ENCODE data around the gene DLX3. TPM values are rescaled to one million over a fixed set of nuclear protein-coding genes. Genes with fewer than 3 reads are reported as not detected.

The DLX3 gene
- total RNA-seq, 1 experiment from 2014 or later: 1.2 TPM

DNA sequence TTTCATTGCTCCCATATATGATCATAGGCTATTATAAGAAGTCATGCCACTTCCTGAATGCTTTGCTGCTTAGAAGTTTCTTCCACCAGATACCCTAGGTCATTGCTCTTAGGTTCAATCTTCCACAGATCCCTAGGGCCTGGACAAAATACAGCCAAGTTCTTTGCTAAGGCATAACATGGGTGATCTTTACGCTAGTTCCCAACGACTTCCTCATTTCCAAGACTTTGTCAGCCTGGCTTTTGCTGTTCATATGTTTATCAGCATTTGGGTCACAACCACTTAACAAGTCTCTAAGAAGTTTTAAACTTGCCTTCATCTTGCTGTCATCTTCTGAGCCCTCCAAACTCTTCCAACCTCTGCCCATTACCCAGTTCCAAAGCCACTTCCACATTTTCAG, 20.1 kb upstream of the DLX3 start:
- Histone ChIP-seq H2BK5ac (ENCODE audit: insufficient read length, low read length) (no peak overlapping the region), H2AFZ (ENCODE audit: low read length) (no peak overlapping the region), H3K4ac (ENCODE audit: low read depth, low read length) (no peak overlapping the region), H2BK120ac (ENCODE audit: low read depth, low read length, poor library complexity, severe bottlenecking) (no peak overlapping the region), H3K9me3 (ENCODE audit: control insufficient read depth, low read depth, low read length) (peaks cover 10% of the 10 kb centered on the region), H2BK20ac (ENCODE audit: low read depth, low read length, poor library complexity, severe bottlenecking) (no peak overlapping the region), H3K79me2 (ENCODE audit: insufficient read depth, low read length) (no peaks in the 10 kb centered on the region), H2BK15ac (ENCODE audit: low read depth, low read length) (no peak overlapping the region), H4K20me1 (ENCODE audit: control insufficient read depth, insufficient read depth, insufficient read length) (no peaks in the 10 kb centered on the region), H4K91ac (ENCODE audit: insufficient read length, low read depth, low read length) (no peak overlapping the region), H2BK12ac (ENCODE audit: insufficient read length, low read depth, low read length) (no peak overlapping the region), H3K23me2 (ENCODE audit: insufficient read length, low read depth, low read length, poor library complexity, severe bottlenecking) (no peaks in the 10 kb centered on the region), H3K27me3 (ENCODE audit: insufficient read depth, low read length) (no peaks in the 10 kb centered on the region), H3K18ac (ENCODE audit: insufficient read length, low read depth, low read length) (no peak overlapping the region), H3K4me2 (ENCODE audit: insufficient read depth, insufficient read length, low read length) (no peak overlapping the region), H3K9ac (ENCODE audit: extremely low read depth, insufficient read length, low read length) (no peak overlapping the region), H3K4me1 (ENCODE audit: insufficient read depth, low read length) (no peaks in the 10 kb centered on the region), H3K56ac (ENCODE audit: insufficient read length, low read depth, low read length) (no peak overlapping the region), H4K8ac (replicated peaks; ENCODE audit: insufficient read length, low read depth, low read length) (no peak overlapping the region), H3T11ph (ENCODE audit: low read length) (no peak overlapping the region), H2AK5ac (ENCODE audit: insufficient read length, low read length) (no peak overlapping the region), H3K23ac (ENCODE audit: insufficient read length, low read depth, low read length) (no peak overlapping the region), H3K27ac (ENCODE audit: insufficient read length, low read depth, low read length) (no peak overlapping the region), H3K14ac (ENCODE audit: insufficient read depth, low read length) (no peak overlapping the region), H3K79me1 (ENCODE audit: insufficient read depth, low read depth, low read length, poor library complexity, severe bottlenecking) (no peaks in the 10 kb centered on the region), H4K5ac (ENCODE audit: insufficient read length, low read depth, low read length) (no peak overlapping the region)
- Mint-ChIP-seq H3K27me3 (ENCODE audit: low read depth) (peaks cover 38% of the 10 kb centered on the region), H3K9me3 (peaks cover 21 to 23% of the 10 kb centered on the region in 2 experiments), H3K4me1 (no peaks in the 10 kb centered on the region), H3K27ac (no peak overlapping the region), H3K36me3 (ENCODE audit: insufficient read depth in 1 of 3, low read depth in 3 of 3) (peaks cover 0 to 12% (median 0%) of the 10 kb centered on the region in 3 experiments; a peak in 3 of 7 replicates), H3K4me3 (no peak overlapping the region)
- no peak for DNase-seq
- WGBS (ENCODE audit: extremely low coverage, insufficient read length, low lambda C conversion rate): no CpG with 5 or more reads among the region's 2 CpGs
- TF ChIP-seq, protein P1, sequence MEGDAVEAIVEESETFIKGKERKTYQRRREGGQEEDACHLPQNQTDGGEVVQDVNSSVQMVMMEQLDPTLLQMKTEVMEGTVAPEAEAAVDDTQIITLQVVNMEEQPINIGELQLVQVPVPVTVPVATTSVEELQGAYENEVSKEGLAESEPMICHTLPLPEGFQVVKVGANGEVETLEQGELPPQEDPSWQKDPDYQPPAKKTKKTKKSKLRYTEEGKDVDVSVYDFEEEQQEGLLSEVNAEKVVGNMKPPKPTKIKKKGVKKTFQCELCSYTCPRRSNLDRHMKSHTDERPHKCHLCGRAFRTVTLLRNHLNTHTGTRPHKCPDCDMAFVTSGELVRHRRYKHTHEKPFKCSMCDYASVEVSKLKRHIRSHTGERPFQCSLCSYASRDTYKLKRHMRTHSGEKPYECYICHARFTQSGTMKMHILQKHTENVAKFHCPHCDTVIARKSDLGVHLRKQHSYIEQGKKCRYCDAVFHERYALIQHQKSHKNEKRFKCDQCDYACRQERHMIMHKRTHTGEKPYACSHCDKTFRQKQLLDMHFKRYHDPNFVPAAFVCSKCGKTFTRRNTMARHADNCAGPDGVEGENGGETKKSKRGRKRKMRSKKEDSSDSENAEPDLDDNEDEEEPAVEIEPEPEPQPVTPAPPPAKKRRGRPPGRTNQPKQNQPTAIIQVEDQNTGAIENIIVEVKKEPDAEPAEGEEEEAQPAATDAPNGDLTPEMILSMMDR (conservative IDR thresholded peaks at IDR 0.05): no peak
